Panc1 (cell line): ENCODE data around the gene MYF5.

Experiments used
- POLR2AphosphoS5 ChIP-seq: IDR thresholded peaks from 2 replicates; pipeline ENCODE4 v1.6.1; 2012; ENCODE audit warnings: mild to moderate bottlenecking, low read depth, low read length, moderate library complexity
- TF ChIP-seq, protein P1 (sequence below): fragments of 450-650 bp; IDR thresholded peaks from 2 replicates; pipeline ENCODE4 v1.5.1; 2017; ENCODE audit warnings: mild to moderate bottlenecking
- TF ChIP-seq, protein P2 (sequence below), 2 experiments: IDR thresholded peaks; 2 replicates each; pipeline ENCODE4 v1.6.1; 2011 to 2012; ENCODE audit warnings: low read depth in 2 of 2, control low read depth in 1 of 2, low read length in 1 of 2, mild to moderate bottlenecking in 1 of 2, moderate library complexity in 1 of 2; ENCODE audit not compliant: insufficient read depth in 1 of 2

DNA sequence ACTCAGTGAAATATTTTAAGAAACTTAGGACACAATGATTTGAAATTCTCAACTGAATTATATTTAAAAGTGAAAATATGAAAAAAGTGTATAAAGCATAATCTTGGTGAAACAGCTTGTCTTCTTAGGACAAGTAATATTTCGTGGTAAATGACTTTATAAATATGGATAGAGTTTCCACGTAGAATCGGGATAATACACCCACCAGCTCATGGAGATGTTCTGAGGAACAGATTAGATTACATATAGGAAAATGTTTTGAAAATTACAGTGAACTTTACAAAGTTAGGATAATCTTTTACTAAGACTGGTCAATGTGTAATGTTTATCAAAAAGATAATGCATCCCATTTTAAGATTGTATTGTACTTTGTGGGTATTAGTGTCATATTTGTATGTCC lies 34.9 kb upstream of the MYF5 start:
- TF ChIP-seq, protein P1, sequence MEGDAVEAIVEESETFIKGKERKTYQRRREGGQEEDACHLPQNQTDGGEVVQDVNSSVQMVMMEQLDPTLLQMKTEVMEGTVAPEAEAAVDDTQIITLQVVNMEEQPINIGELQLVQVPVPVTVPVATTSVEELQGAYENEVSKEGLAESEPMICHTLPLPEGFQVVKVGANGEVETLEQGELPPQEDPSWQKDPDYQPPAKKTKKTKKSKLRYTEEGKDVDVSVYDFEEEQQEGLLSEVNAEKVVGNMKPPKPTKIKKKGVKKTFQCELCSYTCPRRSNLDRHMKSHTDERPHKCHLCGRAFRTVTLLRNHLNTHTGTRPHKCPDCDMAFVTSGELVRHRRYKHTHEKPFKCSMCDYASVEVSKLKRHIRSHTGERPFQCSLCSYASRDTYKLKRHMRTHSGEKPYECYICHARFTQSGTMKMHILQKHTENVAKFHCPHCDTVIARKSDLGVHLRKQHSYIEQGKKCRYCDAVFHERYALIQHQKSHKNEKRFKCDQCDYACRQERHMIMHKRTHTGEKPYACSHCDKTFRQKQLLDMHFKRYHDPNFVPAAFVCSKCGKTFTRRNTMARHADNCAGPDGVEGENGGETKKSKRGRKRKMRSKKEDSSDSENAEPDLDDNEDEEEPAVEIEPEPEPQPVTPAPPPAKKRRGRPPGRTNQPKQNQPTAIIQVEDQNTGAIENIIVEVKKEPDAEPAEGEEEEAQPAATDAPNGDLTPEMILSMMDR = no peak
- TF ChIP-seq, protein P2, sequence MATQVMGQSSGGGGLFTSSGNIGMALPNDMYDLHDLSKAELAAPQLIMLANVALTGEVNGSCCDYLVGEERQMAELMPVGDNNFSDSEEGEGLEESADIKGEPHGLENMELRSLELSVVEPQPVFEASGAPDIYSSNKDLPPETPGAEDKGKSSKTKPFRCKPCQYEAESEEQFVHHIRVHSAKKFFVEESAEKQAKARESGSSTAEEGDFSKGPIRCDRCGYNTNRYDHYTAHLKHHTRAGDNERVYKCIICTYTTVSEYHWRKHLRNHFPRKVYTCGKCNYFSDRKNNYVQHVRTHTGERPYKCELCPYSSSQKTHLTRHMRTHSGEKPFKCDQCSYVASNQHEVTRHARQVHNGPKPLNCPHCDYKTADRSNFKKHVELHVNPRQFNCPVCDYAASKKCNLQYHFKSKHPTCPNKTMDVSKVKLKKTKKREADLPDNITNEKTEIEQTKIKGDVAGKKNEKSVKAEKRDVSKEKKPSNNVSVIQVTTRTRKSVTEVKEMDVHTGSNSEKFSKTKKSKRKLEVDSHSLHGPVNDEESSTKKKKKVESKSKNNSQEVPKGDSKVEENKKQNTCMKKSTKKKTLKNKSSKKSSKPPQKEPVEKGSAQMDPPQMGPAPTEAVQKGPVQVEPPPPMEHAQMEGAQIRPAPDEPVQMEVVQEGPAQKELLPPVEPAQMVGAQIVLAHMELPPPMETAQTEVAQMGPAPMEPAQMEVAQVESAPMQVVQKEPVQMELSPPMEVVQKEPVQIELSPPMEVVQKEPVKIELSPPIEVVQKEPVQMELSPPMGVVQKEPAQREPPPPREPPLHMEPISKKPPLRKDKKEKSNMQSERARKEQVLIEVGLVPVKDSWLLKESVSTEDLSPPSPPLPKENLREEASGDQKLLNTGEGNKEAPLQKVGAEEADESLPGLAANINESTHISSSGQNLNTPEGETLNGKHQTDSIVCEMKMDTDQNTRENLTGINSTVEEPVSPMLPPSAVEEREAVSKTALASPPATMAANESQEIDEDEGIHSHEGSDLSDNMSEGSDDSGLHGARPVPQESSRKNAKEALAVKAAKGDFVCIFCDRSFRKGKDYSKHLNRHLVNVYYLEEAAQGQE (IDR thresholded peaks at IDR 0.05; ENCODE audit: insufficient read depth in 1 of 2, low read depth in 2 of 2, low read length in 1 of 2) = no peak
- no peak for TF ChIP-seq POLR2AphosphoS5
